ENCODE measurements around the gene PGAP2.

PGAP2 gene

DNA sequence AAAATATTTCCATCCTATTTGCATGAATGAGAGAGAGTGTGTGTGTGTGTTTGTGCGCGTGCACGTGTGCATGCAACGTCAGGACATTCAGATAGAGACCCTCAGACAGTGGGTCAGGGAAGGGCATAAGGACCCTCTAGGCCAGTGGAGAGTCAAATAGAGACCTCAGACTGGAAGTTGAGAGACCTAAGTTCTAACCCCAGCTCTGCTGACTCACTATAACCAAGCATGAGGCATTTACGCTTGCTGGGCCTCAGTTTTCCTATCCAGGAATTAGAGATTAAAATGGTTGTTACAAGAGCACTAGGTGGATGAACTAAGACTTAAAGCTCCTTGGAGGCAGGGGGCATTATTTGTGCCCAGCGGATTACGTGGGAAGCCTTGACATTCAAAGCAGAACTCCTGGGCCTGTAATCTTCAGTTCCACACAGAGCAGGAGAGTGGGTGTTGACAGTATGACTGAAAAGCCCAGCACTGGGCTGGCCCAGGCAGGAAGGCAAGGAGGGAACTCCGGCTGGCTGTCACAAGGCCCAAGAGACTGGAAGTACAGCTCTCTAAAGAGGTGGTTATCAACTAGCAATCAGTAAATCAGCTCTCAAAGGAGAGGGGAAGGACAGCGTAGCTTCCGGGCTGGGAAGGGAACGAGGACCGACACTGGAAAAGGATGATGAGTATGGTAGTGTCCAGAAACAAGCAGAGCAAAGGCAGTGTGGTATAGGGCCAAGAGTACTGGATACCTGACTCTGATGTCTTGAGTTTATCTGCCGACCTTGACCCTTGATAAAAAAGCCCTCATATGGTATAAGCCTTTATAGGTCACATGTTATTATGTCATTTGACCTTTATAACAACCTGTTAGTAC is 23.2 kb downstream of the PGAP2 start:
- DNase-seq (ENCODE audit: low read depth in 4 of 4, low spot score in 1 of 4), result no peak

DNA sequence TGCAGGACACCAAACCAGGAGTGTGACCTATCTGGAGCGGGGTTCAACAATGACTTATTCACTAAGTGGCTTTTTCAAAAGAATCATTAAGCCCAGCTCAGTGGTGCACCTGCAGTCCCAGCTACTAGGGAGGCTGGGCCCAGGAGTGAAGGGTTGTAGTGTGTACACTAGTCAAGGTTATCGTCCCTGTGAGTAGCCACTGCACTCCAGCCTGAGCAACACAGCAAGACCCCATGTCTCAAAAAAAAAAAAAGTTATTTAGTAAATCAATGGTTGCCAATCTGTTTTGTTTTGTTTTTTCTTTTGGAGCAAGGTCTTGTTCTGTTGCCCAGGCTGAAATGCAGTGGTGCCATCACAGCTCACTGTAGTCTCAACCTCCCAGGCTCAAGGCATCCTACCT is 24.5 kb downstream of the PGAP2 start:
- no peak for DNase-seq (ENCODE audit: low read depth in 4 of 4, low spot score in 1 of 4)

DNA sequence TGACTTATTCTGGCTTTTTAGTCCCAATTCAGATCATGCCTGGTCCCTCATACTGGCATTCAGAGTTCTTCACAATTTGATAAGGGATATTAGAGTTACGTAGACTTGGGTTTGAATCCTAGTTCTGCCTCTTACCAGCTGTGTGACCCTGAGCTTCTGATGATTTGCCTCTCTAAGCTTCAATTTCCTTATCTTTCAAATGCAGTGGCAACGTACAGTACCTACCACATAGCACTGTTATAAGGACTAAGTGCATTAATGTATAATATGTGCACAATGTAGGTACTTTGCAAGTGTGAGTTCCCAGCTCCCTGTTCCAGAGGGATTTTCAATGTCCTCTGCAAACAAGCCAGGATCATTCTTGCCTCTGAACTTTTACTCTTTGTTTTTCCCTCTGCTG is 25.1 kb downstream of the PGAP2 start:
- no peak for DNase-seq (ENCODE audit: low read depth in 4 of 4, low spot score in 1 of 4)

DNA sequence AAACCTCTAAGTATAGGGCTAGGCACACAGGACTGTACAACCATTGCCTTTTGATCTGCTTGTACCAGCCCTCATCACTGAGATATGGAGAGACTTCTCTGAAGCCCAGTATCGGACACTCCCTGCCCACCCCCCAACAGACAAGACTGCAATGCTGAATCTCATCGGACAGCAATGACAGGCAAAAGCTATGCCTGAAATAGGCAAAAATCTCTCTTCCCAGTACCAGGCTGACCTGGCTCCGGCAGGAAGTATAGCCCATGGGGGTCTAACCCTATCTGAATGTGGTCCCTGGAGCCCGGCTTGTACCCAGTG is 25.9 kb downstream of the PGAP2 start:
- no peak for DNase-seq (ENCODE audit: low read depth in 4 of 4, low spot score in 1 of 4)

DNA sequence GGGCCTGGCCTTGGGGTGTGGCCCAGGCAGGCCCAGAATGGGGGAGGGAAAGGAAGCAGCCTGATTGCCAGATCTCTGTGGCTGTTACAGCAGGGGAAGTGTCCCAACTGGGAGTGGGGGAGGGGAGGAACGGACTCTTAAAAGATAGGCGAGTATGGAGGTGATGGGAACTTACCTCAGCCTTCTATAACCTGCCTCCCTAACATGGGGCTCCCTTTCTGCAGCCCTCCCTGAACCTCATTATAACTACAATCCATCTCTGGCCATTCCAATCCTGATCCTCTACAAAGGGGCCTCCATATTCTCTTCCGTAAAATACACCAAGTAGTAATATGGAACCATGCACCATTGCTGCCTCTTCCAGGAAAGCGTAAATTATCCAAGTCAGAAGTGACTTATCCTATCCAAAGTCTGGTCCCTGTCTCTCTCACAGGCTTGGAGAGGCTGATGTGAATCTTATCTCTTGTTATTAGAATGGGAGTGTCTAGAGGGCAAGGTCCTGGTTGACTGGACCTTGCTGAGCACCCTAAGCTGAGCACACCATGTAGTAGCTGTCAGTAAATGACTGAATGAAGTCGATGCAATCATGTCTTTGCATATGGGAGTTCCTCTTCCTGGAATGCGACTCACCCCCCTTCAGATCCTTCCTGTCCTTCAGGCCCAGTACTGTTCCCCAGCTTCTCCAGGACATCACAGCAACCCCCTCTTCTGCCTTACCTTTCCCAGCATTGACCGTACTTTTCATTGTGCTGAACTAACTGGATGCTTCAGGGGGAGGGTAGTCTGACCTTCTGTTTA is 26.5 kb downstream of the PGAP2 start:
- DNase-seq (ENCODE audit: low read depth in 4 of 4, low spot score in 1 of 4), result no peak

DNA sequence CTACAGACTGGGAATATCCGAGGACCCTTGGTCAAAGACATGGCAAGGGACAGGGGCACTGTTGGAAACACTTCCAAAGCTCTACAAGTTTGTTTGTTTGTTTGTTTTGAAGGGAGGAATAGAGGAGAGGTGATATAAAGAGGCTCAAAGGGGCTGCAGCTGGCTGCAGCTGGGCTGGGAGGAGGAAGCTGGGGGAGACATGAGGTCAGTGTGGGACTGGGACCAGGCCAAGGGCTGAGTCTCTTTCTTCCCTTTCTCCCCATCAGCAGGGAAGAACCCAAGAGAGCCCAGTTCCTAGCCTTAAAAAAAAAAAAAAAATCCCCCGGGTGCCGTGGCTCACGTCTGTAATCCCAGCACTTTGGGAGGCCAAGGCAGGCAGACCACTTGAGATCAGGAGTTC is 27.4 kb downstream of the PGAP2 start:
- no peak for DNase-seq (ENCODE audit: low read depth in 4 of 4, low spot score in 1 of 4)

DNA sequence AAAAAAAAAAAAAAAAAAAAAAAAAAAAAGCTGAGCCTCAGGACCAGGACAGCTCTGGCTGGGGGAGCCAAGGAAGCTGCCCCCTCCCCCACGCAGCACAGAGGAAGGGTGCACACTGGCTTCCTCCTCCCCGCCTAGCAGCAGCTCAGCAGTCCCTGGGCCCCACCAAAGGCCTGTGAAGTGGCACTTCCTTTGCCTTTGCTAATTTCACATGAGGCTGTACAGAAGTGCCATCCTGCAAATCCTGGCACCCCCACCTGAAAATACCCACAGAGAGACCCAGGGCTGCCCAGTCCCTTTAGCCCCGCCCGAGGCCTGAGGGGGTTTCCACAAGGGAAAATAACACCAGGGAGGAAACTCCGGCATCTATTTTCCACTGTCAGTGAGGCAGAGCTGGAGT is 28.5 kb downstream of the PGAP2 start:
- DNase-seq (ENCODE audit: low read depth in 4 of 4, low spot score in 1 of 4), result no peak

DNA sequence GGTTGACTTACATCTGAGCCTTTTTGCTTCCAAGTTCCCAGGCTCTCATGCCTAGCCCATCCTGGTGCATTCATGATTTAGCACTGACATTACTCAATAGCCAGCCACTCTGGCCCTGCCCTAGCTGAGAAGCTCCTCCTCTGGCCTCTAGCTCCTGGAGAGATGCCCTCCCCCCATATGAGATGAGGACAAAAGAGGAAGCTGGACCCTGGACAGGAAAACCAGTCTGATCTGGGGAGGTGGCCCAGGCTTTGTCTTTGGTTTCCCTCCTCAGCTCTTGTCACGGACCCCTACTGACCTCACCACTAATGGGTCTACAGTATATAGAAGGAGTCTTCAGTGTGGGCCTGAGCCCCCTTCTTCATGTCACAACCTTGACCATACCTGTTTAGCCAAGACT is 29.4 kb downstream of the PGAP2 start:
- no peak for DNase-seq (ENCODE audit: low read depth in 4 of 4, low spot score in 1 of 4)

DNA sequence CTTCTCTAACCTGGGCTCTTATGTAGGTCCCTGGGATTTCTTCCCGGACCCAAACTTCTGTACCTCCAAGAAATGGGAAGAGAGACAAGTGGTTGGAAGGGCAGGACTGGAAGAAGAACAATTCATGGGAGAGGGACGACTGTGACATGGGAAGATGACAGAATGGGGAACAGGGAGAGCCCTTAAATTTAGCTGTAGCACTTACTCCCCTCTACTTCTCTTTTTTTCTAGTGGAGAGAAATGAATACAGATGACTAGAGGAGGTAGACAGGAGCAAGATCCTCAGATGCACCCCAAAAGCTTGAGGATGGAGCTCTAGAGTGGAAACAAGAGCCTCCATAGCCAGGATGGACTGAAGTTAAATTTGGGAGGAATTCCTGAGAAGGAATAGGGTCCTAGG is 30.1 kb downstream of the PGAP2 start:
- no peak for DNase-seq (ENCODE audit: low read depth in 4 of 4, low spot score in 1 of 4)

DNA sequence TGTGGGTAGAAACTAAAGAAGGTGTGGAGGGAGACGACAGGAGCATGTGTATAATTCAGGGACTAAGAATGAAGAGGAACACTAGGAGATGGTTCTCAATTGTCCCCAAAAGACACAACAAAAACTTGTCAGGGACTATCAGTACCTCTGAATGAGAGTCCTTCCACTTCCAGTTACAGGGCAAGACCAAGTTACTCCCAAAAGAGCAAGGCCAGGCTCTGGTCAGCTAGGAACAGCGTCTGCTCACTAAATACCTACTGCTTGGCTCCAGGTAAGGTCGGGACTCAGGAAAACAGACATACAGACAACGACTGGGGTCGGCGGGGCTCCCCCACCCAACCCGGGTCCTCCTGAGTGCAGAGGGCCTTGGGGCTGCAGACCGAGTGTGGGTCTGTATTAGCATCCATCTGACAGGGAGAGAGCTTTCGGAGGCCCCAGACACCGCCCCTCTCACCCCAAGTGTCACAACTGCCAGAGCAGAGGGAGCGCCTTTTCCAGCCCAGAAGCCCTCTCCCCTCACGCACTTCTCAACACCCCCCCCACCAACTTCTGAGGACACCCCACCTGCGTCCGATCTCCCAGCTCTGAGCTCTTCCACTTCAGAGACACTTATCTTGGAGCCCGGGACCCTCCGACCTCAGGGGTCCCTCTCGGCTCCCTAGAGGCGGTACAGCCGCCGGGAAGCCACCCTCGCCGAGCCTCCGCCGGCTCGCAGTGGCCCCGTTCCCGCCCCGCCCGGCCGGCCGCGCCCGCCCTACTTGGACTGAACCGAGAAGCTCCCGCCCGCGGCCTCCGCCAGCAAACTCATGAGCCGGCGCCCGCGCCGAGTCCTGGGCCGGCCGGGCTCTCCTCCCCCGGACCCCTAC is 31.9 kb downstream of the PGAP2 start:
- no peak for DNase-seq (ENCODE audit: low read depth in 4 of 4, low spot score in 1 of 4)

DNA sequence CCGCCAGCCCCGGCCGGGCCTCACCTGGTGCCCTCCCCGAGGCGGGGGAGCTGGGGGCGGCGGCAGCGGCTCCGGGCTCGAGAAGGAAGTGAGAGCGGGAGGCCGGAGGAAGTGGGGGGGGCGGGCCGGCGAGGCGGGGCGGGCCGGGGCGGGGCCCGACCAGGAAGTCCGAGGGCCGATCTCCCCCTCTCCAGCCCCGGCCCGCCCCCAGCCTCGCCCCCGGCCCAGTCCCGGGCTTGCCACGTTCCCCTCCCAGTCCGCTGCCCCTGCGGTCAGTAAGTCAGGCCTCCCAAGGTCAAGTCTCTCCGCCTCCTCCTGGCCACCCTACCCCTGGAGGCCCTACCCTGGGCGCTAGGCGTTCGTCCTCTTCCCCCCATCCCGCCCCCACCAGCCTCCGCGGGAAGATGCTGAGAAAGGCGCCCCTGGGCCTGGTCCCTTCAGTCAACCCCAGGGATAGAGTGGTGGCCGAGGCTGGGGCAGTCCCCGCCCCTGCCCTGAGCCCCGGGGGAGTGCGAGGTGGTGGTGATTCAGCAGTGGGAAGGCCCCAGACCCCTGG is 32.6 kb downstream of the PGAP2 start, which contains the start of gene RHOG:
TSS of gene RHOG (minus strand) at position 90 of the 556 bp plus-strand sequence. CDS start 12,821 bp downstream, outside the sequence.
- DNase-seq (ENCODE audit: low read depth in 4 of 4, low spot score in 1 of 4), result peak in 3 of 4 experiments; percentile 45 to 93 (median 52)

DNA sequence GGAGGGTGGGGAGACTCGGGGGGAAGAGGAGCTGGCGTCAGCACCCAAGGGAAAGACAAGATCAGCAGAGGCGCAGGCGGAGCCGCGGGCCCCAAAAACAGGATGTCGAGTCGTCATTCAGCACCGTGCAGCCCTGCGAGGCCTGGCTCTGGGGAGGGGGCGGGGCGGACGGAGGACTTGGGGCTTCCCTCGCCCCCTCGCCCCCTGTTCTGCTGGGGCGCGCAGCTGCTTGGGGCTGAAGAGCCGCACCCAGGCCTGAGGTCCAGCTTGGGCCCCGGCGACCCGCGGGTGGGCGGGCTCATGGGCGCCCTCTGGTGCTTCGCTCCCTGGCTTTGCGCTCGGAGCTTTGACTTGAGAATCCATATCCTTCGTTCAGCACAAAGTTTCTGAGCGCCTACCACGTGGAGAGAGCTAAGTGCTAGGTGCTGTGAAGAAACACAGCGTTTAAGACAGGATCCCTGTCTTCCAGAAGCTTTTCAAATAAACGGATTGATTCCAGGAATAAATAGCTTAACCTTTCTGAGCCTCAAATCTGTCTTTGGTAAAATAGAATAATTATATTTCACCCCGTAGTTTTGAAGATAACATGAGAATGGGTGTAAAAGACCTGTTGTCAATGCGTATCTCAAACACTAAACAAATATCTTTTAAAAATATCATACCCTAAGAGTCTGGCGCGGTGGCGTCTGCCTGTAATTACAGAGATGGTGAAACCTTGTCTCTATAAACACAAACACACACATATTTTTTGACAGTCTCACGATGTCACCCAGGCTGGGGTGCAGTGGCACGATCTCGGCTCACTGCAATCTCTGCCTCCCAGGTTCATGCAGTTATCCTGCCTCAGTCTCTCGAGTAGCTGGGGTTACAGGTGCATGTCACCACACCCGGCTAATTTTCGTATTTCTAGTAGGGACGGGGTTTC is 33.3 kb downstream of the PGAP2 start:
- DNase-seq (ENCODE audit: low read depth in 4 of 4, low spot score in 1 of 4), result peak in 3 of 4 experiments; percentile 80 to 88 (median 87)

DNA sequence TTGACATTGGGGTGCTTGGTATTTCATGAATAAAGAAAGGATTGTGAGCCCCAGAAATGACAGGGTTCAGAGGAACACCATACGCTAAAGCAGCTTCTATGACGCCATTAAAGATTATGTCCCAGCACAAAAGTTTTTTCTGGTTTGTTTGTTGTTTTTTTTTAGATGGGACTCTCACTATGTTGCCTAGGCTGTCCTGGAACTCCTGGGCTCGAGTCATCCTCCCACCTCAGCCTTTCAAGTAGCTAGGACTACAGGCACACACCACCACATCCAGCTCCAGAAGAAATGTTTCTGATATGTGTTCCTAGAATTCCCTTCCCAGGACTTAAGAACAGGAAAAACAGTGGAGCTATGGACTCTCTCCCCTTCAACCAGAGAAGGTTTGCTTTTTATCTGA is 35.0 kb downstream of the PGAP2 start:
- no peak for DNase-seq (ENCODE audit: low read depth in 4 of 4, low spot score in 1 of 4)

DNA sequence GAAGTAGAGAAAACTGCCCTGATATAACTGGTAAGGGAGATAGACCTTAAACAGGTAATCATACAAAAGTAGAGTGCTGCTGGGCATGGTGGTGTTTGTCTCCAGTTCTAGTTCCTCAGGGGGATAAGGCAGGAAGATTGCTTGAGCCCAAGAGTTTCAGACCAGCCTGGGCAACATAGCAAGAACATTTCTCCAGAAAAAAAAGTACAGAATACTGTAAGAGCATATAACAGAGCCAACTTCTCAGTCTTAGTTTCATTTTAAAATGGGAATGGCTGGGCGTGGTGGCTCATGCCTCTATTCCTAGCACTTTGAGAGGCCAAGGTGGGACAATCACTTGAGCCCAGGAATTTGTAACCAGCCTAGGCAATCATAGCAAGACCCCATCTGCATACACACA is 36.9 kb downstream of the PGAP2 start:
- no peak for DNase-seq (ENCODE audit: low read depth in 4 of 4, low spot score in 1 of 4)

DNA sequence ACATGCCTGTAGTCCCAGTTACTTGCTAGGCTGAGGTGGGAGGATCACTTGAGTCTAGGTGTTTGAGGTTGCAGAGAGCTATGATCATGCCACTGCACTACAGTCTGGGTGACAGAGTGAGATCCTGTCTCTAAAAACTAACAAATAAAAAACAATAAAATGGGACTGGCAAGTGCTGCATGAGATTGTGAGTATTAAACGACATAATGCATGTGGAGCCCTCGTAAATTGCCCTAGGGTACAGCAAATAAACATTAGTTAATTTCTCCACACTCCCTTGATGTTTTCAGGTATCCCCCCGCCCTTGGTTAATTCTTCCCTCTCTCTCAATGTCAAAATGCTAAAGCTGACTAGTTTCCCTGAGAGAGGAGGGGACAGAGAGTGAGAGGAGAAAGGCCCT is 37.3 kb downstream of the PGAP2 start:
- no peak for DNase-seq (ENCODE audit: low read depth in 4 of 4, low spot score in 1 of 4)

DNA sequence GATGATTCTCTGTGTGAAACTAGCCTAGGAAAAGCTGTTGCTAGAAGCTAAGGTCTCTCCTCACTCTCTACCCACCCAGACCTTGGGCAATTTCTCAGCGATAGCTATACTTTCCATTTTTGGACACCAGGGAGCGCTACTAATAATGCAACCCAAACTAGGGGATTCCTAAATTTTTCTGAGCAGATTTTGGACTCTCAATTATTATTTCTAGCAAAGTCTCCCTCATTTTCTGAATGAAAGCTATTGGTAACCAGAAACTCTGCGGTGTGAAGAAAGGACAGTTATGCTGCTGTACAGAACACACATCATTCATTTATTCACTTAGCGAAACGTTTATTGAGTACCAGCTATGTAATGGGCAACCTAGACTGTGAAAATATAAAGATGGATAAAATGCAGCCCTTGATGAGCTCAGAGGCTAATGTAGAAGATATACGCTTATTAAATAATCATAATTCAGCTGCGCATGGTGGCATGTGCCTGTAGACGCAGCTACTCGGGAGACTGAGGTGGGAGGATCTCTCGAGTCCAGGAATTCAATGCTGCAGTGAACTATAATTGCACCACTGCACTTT is 41.0 kb downstream of the PGAP2 start:
- peak in 1 of 4 experiments; percentile 34 for DNase-seq (ENCODE audit: low read depth in 4 of 4, low spot score in 1 of 4)

DNA sequence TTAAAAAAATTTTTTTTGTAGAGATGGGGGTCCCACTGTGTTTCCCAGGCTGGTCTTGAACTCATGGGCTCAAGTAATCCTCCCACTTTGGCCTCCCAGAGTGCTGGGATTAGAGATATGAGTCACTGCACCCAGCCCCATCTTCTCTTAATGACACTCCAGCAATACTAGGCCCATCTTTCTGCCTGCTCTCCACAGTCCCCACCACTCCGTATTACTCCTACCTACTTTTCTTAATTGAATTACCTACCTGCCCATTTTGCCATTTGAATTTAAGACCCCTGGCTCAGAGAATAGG is 45.1 kb downstream of the PGAP2 start:
- DNase-seq (ENCODE audit: low read depth in 4 of 4, low spot score in 1 of 4), result no peak

DNA sequence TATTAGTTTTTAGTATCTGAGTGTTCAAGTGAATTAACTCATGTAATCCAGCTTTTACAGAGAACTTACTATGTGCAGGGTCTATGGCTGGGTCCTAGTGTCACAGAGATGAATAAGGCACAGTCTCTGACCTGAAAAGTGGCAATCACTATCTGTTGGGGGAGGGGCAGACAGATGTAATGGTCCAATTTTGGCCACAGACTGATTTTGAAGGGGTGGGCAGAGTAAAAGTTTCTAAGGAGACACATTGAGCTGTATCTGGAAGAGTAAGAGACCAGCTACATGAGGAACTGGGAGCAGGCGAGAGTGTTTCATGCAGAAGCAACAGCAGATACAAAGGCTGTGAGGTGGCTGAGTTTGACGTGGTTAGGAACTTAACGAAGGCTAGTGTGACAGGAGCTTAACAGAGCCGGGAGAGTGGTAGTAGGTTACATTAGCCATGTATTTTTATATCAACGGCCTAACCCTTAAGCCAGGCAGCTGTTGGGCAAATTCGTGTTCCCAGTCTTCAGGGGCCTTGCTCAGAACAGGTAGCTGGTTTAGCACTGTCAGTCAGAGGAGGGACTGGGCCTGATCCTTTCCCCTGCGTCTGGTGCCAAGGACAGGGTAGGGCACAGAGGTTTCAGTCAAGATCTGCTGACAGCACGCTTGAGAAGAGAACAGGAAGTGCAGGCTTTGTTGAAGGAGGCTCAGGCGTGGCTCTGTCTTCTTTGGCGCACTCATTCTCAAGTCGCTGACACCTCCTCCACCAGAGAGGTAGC is 45.7 kb downstream of the PGAP2 start:
- DNase-seq (ENCODE audit: low read depth in 4 of 4, low spot score in 1 of 4), result peak in 2 of 4 experiments; percentile 25 to 42

DNA sequence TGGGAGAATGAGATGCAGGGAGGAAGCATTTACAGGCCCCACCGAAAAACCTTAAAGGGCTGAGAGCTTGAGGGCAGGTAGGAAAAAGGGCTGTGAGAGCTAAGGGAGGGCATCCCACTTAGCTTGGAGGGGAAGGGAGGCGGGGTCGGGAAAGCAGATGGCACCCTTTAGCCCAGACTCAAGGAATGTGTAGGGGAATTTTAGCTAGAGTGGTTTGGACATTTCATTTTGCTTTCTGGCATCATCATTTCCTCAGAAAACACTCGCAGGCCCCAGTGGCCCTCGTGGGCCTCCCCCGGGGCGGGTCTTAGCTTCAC is 46.3 kb downstream of the PGAP2 start:
- DNase-seq (ENCODE audit: low read depth in 4 of 4, low spot score in 1 of 4), result no peak
